Activated CD8-positive, alpha-beta T cell treated with anti-CD3 and anti-CD28 coated beads for 36 hours (primary cell): ENCODE results near the gene PRRT1B. TPM values are rescaled to one million over a fixed set of nuclear protein-coding genes. Genes with fewer than 3 reads are reported as not detected.
A peak's percentile ranks its signal among the peaks of the same experiment; 100 is the strongest.

Experiments
- ATAC-seq: fragments of 200-7000 bp; cut with Tn5 transposase; one replicate; pipeline ENCODE4 v1.10.0; 2021; ENCODE audit warnings: mild to moderate bottlenecking, moderate library complexity
- CTCF ChIA-PET: fragments of 350-600 bp; sonication (Branson Sonifier 250); formaldehyde crosslinking; loops from one replicate; lab custom pipeline; 2021; ENCODE audit warnings: antibody characterized with exemption; lab: Charles Lee
- POLR2A ChIA-PET: fragments of 350-600 bp; sonication (Branson Sonifier 250); formaldehyde crosslinking; loops from one replicate; lab custom pipeline; 2021; ENCODE audit warnings: antibody characterized with exemption; lab: Charles Lee
- DNase-seq: peaks from one replicate; pipeline ENCODE4 v3.0.0-alpha.2; 2020
- H3K27ac Mint-ChIP-seq: one replicate; pipeline ENCODE4 v1.8.0; 2021; ENCODE audit warnings: mild to moderate bottlenecking, mixed read lengths
- H3K27me3 Mint-ChIP-seq: one replicate; pipeline ENCODE4 v1.8.0; 2021; ENCODE audit warnings: mixed read lengths
- H3K36me3 Mint-ChIP-seq: one replicate; pipeline ENCODE4 v1.8.0; 2021; ENCODE audit warnings: low read depth, mixed read lengths
- H3K4me1 Mint-ChIP-seq: one replicate; pipeline ENCODE4 v1.8.0; 2021; ENCODE audit warnings: low read depth, mixed read lengths
- H3K4me3 Mint-ChIP-seq: one replicate; pipeline ENCODE4 v1.8.0; 2021; ENCODE audit warnings: mild to moderate bottlenecking, moderate library complexity, mixed read lengths
- H3K9me3 Mint-ChIP-seq: one replicate; pipeline ENCODE4 v1.8.0; 2021; ENCODE audit warnings: mixed read lengths
- intact Hi-C: fragments of 100-400 bp; cut with micrococcal nuclease; formaldehyde crosslinking; loops from one replicate; pipeline ENCODE4 v1.10.0; 2022
- total RNA-seq, 2 experiments: library from RNA; stranded (reverse); gene quantifications; one replicate each; pipeline ENCODE4 v1.2.3, GENCODE V29; 2021
- TF ChIP-seq, protein P1 (sequence below): fragments of 200-600 bp; IDR thresholded peaks from one replicate; pipeline ENCODE4 v1.8.0; 2022; ENCODE audit warnings: antibody characterized with exemption, mild to moderate bottlenecking

Gene PRRT1B
- total RNA-seq, 2 experiments from 2014 or later: not detected

DNA sequence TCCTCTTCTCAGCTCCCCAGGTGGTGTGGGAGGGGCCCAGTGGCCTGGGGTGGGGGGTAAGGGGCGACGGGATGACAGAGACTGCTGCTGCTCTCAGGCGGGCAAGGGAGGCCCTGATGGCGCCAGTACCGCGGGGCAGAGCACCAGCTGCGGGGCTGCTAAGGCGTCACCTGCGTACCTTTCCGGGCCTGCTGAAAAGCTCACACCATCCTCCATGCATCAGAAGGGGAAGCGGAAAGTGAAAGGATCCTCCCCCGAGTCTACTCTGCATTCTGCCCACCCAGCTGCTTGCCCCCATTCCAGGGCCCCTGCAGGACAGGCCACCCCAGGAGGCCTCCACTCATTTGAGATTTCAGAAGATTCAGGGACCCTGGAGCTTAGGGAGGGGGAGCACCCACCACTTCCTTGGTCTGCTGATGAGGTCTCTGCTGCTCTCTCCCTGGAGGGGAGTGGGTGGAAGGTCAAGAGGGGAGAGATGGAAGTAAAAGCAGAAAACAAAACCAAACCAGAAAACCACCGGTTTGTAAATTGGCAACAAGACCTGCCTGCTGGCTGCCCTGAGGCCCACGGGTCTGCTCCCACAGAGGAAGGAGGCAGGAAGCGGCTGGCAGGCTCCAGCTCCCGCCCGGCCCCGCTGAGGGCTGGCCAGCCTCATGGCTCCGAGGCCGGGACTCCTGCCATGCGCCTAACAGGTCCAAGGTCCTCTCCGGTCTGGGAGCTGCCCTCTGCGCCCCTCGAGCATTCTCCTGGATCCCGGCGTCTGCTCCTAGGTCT lies 33.6 kb downstream of the PRRT1B start:
- POLR2A ChIA-PET: interaction anchor here (0.9 to 1.4 kb wide), 6 partner anchors 22 to 153 kb away, joined by 3 to 4 read pairs (median 4); no protein-coding TSS in a partner anchor
- peak; percentile 81 for DNase-seq
- peak overlapping the region; percentile 94 for H3K27ac Mint-ChIP-seq
- no peaks in the 10 kb centered on the region for H3K27me3 Mint-ChIP-seq
- peaks cover 32% of the 10 kb centered on the region for H3K36me3 Mint-ChIP-seq
- peaks cover 27% of the 10 kb centered on the region for H3K4me1 Mint-ChIP-seq
- ATAC-seq: peak; percentile 90
- CTCF ChIA-PET: interaction anchor here (0.9 to 1.3 kb wide), 4 partner anchors 152 to 170 kb away, joined by 3 to 6 read pairs (median 4); partner anchors contain the start of gene RAPGEF1
- H3K9me3 Mint-ChIP-seq: no peaks in the 10 kb centered on the region
- TF ChIP-seq, protein P1, sequence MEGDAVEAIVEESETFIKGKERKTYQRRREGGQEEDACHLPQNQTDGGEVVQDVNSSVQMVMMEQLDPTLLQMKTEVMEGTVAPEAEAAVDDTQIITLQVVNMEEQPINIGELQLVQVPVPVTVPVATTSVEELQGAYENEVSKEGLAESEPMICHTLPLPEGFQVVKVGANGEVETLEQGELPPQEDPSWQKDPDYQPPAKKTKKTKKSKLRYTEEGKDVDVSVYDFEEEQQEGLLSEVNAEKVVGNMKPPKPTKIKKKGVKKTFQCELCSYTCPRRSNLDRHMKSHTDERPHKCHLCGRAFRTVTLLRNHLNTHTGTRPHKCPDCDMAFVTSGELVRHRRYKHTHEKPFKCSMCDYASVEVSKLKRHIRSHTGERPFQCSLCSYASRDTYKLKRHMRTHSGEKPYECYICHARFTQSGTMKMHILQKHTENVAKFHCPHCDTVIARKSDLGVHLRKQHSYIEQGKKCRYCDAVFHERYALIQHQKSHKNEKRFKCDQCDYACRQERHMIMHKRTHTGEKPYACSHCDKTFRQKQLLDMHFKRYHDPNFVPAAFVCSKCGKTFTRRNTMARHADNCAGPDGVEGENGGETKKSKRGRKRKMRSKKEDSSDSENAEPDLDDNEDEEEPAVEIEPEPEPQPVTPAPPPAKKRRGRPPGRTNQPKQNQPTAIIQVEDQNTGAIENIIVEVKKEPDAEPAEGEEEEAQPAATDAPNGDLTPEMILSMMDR: no peak
- peak overlapping the region; percentile 33 for H3K4me3 Mint-ChIP-seq
- intact Hi-C loops: no loop called here

DNA sequence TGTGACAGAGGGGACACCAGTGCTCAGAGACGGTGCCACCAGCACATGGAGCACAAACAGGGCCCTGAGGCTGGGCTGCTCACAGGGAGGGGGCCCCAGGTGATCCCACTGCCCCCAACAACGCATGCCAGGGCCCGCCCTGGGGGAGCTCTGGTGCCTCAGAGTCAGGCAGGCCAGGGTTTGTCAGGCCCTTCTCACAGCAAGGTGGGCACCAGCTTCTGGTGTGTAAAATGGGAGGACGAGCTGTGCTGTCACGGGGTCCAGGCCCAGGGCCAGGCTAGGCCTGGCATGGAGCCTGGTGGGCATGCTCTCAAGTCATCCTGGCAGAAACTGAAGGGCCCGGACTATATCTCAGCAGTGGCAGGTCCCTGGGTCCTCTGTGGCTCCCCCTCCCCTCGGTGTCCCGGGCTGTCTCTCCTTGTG lies 34.5 kb downstream of the PRRT1B start:
- H3K27ac Mint-ChIP-seq: peak overlapping the region; percentile 94
- H3K36me3 Mint-ChIP-seq: peaks cover 33% of the 10 kb centered on the region
- ATAC-seq (no peak), DNase-seq (no peak)
- H3K4me3 Mint-ChIP-seq: no peak overlapping the region
- intact Hi-C loops: no loop called here
- TF ChIP-seq, protein P1: no peak
- no peaks in the 10 kb centered on the region for H3K27me3 Mint-ChIP-seq
- POLR2A ChIA-PET: interaction anchor here (1.2 kb wide), 1 partner anchor 152 kb away, joined by 4 read pairs; no protein-coding TSS in a partner anchor
- H3K9me3 Mint-ChIP-seq: no peaks in the 10 kb centered on the region
- peaks cover 34% of the 10 kb centered on the region for H3K4me1 Mint-ChIP-seq
- CTCF ChIA-PET: interaction anchor here (0.9 to 1.3 kb wide), 2 partner anchors 151 to 159 kb away, joined by 3 to 6 read pairs; no protein-coding TSS in a partner anchor

DNA sequence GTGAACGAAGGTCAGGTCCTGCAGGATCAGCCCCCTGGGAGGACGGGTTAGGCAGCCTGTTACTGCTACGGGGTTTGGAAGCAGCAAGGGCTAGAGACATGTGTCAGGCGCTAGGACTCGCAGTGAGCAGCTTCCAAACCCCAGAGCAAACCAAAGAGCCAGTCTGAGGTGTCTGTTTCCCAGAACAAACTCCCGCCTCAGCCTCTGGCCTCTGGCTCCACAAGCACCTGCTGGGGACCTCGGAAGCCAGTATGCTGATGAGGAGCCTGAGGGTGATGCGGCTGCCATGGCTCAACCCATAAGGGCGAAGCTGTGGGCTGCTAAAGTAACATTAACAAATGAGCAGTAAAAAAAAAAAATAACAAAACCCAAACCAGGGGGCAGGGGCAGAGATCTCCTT lies 35.0 kb downstream of the PRRT1B start:
- H3K9me3 Mint-ChIP-seq: no peaks in the 10 kb centered on the region
- no peak overlapping the region for H3K4me3 Mint-ChIP-seq
- ATAC-seq (no peak), DNase-seq (no peak)
- ChIA-PET CTCF (no interaction called here), POLR2A (no interaction called here)
- intact Hi-C loops: no loop called here
- H3K36me3 Mint-ChIP-seq: peaks cover 38% of the 10 kb centered on the region
- TF ChIP-seq, protein P1: no peak
- H3K27ac Mint-ChIP-seq: no peak overlapping the region
- peaks cover 39% of the 10 kb centered on the region for H3K4me1 Mint-ChIP-seq
- no peaks in the 10 kb centered on the region for H3K27me3 Mint-ChIP-seq

DNA sequence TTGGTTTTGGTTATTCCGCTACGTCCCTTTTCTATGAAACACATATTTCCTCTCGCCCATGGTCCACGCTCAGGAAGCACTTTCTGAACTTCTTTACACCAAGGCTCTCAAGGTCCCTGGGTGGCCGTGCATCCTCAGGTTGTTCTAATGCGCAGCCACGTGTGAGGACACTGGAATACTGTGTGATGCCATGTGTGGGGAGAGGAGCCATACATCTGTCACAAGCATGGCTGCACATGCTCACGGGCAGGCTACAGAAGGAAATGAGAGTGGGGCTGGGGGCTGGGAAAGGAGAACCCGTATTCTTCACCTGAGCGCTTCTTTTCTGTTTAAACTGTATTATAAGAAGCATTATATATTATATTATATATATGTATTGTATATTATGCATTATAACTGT lies 36.7 kb downstream of the PRRT1B start:
- CTCF ChIA-PET: no interaction called here
- ATAC-seq: no peak
- H3K4me1 Mint-ChIP-seq: peaks cover 48% of the 10 kb centered on the region
- H3K36me3 Mint-ChIP-seq: peaks cover 41% of the 10 kb centered on the region
- no peaks in the 10 kb centered on the region for H3K9me3 Mint-ChIP-seq
- intact Hi-C loops: no loop called here
- POLR2A ChIA-PET: no interaction called here
- DNase-seq: no peak
- no peak overlapping the region for H3K4me3 Mint-ChIP-seq
- TF ChIP-seq, protein P1: no peak
- no peaks in the 10 kb centered on the region for H3K27me3 Mint-ChIP-seq
- H3K27ac Mint-ChIP-seq: no peak overlapping the region
